Measurements from ENCODE around the gene APLN. TPM values are rescaled to one million over a fixed set of nuclear protein-coding genes. Genes with fewer than 3 reads are reported as not detected.

APLN gene
- total RNA-seq, 5 donors from 2014 or later (not counting 1 experiment from before 2014, with no cell fraction given): 0.06 TPM; not detected in 4

DNA sequence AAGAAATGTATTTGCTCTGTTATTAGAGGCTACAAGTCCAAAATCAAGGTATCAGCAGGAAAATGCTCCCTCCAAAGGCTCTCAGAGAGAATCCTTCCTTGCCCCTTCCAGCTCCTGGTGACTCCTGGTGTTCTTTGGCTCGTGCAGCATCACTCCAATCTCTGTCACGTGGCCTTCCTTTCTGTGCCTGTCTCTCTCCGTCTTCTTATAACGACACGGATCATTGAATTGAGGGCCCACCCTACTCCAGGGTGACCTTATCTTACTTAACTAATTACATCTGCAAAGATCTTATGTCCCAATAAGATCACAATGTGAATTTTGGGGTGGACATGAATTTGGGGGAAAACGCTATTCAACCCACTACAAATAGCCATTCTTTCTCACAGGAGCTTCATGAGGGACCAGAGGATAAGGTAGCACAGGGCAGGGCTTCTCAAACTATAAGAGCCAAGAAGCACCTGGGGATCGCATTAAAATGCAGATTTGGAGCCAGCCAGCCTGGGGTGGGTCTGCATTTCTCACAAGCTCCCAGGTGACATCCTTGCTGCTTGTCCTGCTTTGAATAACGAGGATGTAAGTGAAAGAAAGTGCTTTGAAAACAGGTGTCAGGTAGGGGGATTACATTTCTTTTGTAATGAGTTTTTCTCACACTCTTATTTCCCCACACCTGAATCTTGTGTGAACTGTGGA is 41.9 kb upstream of the APLN start:
- no peak overlapping the region for H3K27ac Mint-ChIP-seq
- H3K36me3 ChIP-seq (ENCODE audit: control insufficient read depth in 2 of 2, extremely low read depth in 1 of 2, insufficient read depth in 1 of 2, low read length in 1 of 2): no peaks in the 10 kb centered on the region
- H3K27me3 Mint-ChIP-seq: peaks cover 0 to 6% of the 10 kb centered on the region in 2 donors
- DNase-seq (no peak), ATAC-seq (replicated peaks in 1 of 4) (no peak)
- no peaks in the 10 kb centered on the region for H3K36me3 Mint-ChIP-seq
- H3K4me1 Mint-ChIP-seq: no peaks in the 10 kb centered on the region
- H3K27ac ChIP-seq (ENCODE audit: low read length): no peak overlapping the region
- no peak overlapping the region for H3K4me3 Mint-ChIP-seq
- ChIA-PET CTCF (no interaction called here), POLR2A (no interaction called here)
- H3K27me3 ChIP-seq (replicated peaks in 1 of 2; ENCODE audit: control insufficient read depth in 2 of 2, extremely low read depth in 1 of 2, insufficient read depth in 2 of 2, low read length in 1 of 2): no peaks in the 10 kb centered on the region
- H3K9me3 ChIP-seq: no peaks in the 10 kb centered on the region
- 83% methylated on average over 2 of the region's 8 CpGs for WGBS (ENCODE audit: insufficient coverage)
- H3K4me3 ChIP-seq (ENCODE audit: control insufficient read depth in 1 of 2, extremely low read depth in 1 of 2, low read length in 1 of 2): no peak overlapping the region
- H3K9me3 Mint-ChIP-seq: no peaks in the 10 kb centered on the region
- H3K4me1 ChIP-seq (ENCODE audit: control insufficient read depth in 1 of 2, extremely low read depth in 1 of 2, insufficient read depth in 2 of 2, low read length in 2 of 2): no peaks in the 10 kb centered on the region

DNA sequence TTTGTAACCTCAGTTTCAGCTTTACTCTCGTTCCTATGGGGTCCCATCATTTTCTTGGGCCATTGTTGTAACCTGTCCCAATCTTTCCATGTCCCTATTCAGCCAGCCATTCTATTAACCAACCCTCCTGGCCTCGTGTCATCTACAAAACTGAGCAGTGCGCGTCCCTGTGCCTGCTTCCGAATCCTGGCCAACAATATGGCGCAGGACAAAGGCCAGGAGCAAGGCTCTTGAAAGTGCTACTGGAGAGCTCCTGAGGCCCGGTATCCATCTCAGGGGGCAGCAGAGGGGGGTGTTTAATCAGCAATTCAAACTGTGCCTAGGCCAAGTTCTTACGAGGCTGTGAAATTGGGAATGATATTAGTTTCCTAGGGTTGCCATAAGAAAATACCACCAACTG is 41.2 kb upstream of the APLN start:
- peaks cover 0 to 6% of the 10 kb centered on the region in 2 donors for H3K27me3 Mint-ChIP-seq
- Histone ChIP-seq H3K36me3 (ENCODE audit: control insufficient read depth in 2 of 2, extremely low read depth in 1 of 2, insufficient read depth in 1 of 2, low read length in 1 of 2) (no peaks in the 10 kb centered on the region), H3K27me3 (replicated peaks in 1 of 2; ENCODE audit: control insufficient read depth in 2 of 2, extremely low read depth in 1 of 2, insufficient read depth in 2 of 2, low read length in 1 of 2) (no peaks in the 10 kb centered on the region), H3K4me1 (ENCODE audit: control insufficient read depth in 1 of 2, extremely low read depth in 1 of 2, insufficient read depth in 2 of 2, low read length in 2 of 2) (no peaks in the 10 kb centered on the region), H3K4me3 (ENCODE audit: control insufficient read depth in 1 of 2, extremely low read depth in 1 of 2, low read length in 1 of 2) (no peak overlapping the region), H3K27ac (ENCODE audit: low read length) (no peak overlapping the region), H3K9me3 (no peaks in the 10 kb centered on the region)
- ATAC-seq (replicated peaks in 1 of 4): no peak
- 100% methylated on average over 4 of the region's 8 CpGs for WGBS (ENCODE audit: insufficient coverage)
- H3K4me3 Mint-ChIP-seq: no peak overlapping the region
- ChIA-PET POLR2A (no interaction called here), CTCF (no interaction called here)
- no peak for DNase-seq
- no peaks in the 10 kb centered on the region for H3K4me1 Mint-ChIP-seq
- no peaks in the 10 kb centered on the region for H3K9me3 Mint-ChIP-seq
- no peak overlapping the region for H3K27ac Mint-ChIP-seq
- no peaks in the 10 kb centered on the region for H3K36me3 Mint-ChIP-seq

DNA sequence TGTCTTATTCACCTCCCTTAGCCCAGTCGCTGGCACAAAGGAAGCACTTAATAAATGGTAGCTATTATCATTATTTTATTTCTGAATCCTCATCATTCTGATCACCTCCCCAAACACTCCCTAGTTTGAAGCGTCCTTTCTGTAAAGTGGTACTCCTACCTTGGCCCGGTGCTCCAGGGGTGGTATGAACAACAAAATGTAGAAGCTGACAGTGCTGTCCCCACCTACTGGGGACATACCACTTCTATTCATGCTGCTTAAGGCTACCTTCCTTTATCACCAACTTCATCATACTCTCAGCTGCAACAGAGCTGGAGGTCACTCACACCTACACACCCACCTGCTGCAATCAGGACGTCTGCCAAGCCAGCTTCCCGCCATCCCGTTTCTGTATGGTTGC is 40.8 kb upstream of the APLN start:
- ATAC-seq (replicated peaks in 1 of 4): no peak
- CTCF ChIA-PET: no interaction called here
- WGBS (ENCODE audit: insufficient coverage): 83% methylated on average over 3 of the region's 6 CpGs
- no peaks in the 10 kb centered on the region for H3K36me3 ChIP-seq (ENCODE audit: control insufficient read depth in 2 of 2, extremely low read depth in 1 of 2, insufficient read depth in 1 of 2, low read length in 1 of 2)
- H3K27me3 ChIP-seq (replicated peaks in 1 of 2; ENCODE audit: control insufficient read depth in 2 of 2, extremely low read depth in 1 of 2, insufficient read depth in 2 of 2, low read length in 1 of 2): no peaks in the 10 kb centered on the region
- DNase-seq: no peak
- Mint-ChIP-seq H3K27ac (no peak overlapping the region), H3K4me3 (no peak overlapping the region), H3K36me3 (no peaks in the 10 kb centered on the region), H3K4me1 (no peaks in the 10 kb centered on the region), H3K27me3 (peaks cover 0 to 6% of the 10 kb centered on the region in 2 donors), H3K9me3 (no peaks in the 10 kb centered on the region)
- POLR2A ChIA-PET: no interaction called here
- H3K27ac ChIP-seq (ENCODE audit: low read length): no peak overlapping the region
- H3K4me1 ChIP-seq (ENCODE audit: control insufficient read depth in 1 of 2, extremely low read depth in 1 of 2, insufficient read depth in 2 of 2, low read length in 2 of 2): no peaks in the 10 kb centered on the region
- H3K4me3 ChIP-seq (ENCODE audit: control insufficient read depth in 1 of 2, extremely low read depth in 1 of 2, low read length in 1 of 2): no peak overlapping the region
- no peaks in the 10 kb centered on the region for H3K9me3 ChIP-seq

DNA sequence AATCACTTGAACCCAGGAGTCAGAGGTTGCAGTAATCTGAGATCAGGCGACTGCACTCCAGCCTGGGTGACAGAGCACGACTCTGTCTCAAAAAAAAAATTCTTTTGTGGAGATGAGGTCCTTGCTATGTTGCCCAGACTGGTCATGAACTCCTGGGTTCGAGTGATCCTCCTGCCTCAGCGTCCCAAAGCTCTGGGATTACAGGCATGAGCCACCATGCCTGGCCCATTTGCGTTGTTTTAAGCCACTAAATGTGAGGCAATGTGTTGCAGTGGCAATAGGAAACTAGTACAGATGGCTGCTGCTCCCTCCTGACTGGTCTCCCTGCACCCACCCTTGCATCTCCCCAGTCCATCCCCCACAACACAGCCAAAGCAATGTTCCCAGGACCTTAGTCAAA is 40.0 kb upstream of the APLN start:
- H3K36me3 Mint-ChIP-seq: no peaks in the 10 kb centered on the region

DNA sequence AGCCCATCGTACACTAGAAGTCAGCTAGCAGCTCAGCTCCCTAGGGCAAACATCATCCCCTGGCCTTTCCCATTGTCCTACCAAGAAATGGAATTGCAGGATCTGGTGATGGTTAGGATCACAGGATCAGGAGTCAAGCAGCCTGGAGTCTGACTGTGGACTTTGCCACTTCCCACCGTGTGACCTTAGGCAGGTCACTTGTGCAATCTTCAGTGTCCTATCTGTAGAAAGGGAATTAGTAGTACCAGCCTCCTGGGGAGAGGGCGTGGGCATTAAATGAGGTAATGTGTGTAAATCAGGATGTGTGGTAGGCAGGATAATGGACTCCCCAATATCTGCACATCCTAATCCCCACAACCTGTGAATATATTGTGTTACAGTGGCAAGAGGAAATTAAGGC is 38.6 kb upstream of the APLN start:
- Mint-ChIP-seq H3K27me3 (peaks cover 0 to 6% of the 10 kb centered on the region in 2 donors), H3K9me3 (no peaks in the 10 kb centered on the region), H3K4me3 (no peak overlapping the region), H3K36me3 (no peaks in the 10 kb centered on the region), H3K27ac (no peak overlapping the region), H3K4me1 (no peaks in the 10 kb centered on the region)
- CTCF ChIA-PET: interaction anchor here in 1 of 2 donors (0.6 kb wide), 1 partner anchor 192 kb away, joined by 4 read pairs; no protein-coding TSS in a partner anchor
- no peak overlapping the region for H3K4me3 ChIP-seq (ENCODE audit: control insufficient read depth in 1 of 2, extremely low read depth in 1 of 2, low read length in 1 of 2)
- no peak for ATAC-seq (replicated peaks in 1 of 4)
- H3K4me1 ChIP-seq (ENCODE audit: control insufficient read depth in 1 of 2, extremely low read depth in 1 of 2, insufficient read depth in 2 of 2, low read length in 2 of 2): no peaks in the 10 kb centered on the region
- POLR2A ChIA-PET: no interaction called here
- DNase-seq: no peak
- no CpG with 5 or more reads among the region's 3 CpGs for WGBS (ENCODE audit: insufficient coverage)
- no peaks in the 10 kb centered on the region for H3K9me3 ChIP-seq
- H3K27ac ChIP-seq (ENCODE audit: low read length): no peak overlapping the region
- H3K36me3 ChIP-seq (ENCODE audit: control insufficient read depth in 2 of 2, extremely low read depth in 1 of 2, insufficient read depth in 1 of 2, low read length in 1 of 2): no peaks in the 10 kb centered on the region
- no peaks in the 10 kb centered on the region for H3K27me3 ChIP-seq (replicated peaks in 1 of 2; ENCODE audit: control insufficient read depth in 2 of 2, extremely low read depth in 1 of 2, insufficient read depth in 2 of 2, low read length in 1 of 2)

More for the DNA sequence above, 40.0 kb upstream of the APLN start:
- no peak for ATAC-seq (replicated peaks in 1 of 4)
- Histone ChIP-seq H3K27me3 (replicated peaks in 1 of 2; ENCODE audit: control insufficient read depth in 2 of 2, extremely low read depth in 1 of 2, insufficient read depth in 2 of 2, low read length in 1 of 2) (no peaks in the 10 kb centered on the region), H3K36me3 (ENCODE audit: control insufficient read depth in 2 of 2, extremely low read depth in 1 of 2, insufficient read depth in 1 of 2, low read length in 1 of 2) (no peaks in the 10 kb centered on the region), H3K4me1 (ENCODE audit: control insufficient read depth in 1 of 2, extremely low read depth in 1 of 2, insufficient read depth in 2 of 2, low read length in 2 of 2) (no peaks in the 10 kb centered on the region), H3K27ac (ENCODE audit: low read length) (no peak overlapping the region), H3K9me3 (no peaks in the 10 kb centered on the region), H3K4me3 (ENCODE audit: control insufficient read depth in 1 of 2, extremely low read depth in 1 of 2, low read length in 1 of 2) (no peak overlapping the region)
- no peak overlapping the region for H3K27ac Mint-ChIP-seq
- WGBS (ENCODE audit: insufficient coverage): 80% methylated on average over 1 of the region's 5 CpGs
- H3K4me3 Mint-ChIP-seq: no peak overlapping the region
- ChIA-PET POLR2A (interaction anchor here (0.6 to 0.7 kb wide), 2 partner anchors 48 to 61 kb away, joined by 3 to 4 read pairs; no protein-coding TSS in a partner anchor), CTCF (no interaction called here)
- peaks cover 0 to 6% of the 10 kb centered on the region in 2 donors for H3K27me3 Mint-ChIP-seq
- DNase-seq: no peak
- no peaks in the 10 kb centered on the region for H3K4me1 Mint-ChIP-seq
- H3K9me3 Mint-ChIP-seq: no peaks in the 10 kb centered on the region

DNA sequence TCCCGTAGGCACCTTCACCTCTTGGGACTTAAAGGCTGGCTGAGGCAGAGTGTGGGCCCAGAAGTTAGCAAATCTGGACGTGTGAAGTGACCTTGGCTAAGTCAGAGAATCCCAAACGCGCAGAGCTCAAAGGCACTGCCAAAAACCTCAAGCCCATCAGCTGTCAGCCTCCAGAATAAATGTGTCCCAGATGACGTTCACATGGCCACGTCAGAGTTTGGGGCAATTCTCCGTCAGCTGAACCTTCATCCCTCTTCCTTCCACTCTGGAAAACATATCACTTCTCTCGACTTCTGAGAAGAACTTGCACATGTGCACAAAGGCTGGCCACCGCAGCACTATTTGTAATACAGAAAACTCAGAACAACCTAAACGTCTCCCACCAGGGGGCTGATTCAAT is 35.7 kb upstream of the APLN start:
- Histone ChIP-seq H3K36me3 (ENCODE audit: control insufficient read depth in 2 of 2, extremely low read depth in 1 of 2, insufficient read depth in 1 of 2, low read length in 1 of 2) (no peaks in the 10 kb centered on the region), H3K9me3 (no peaks in the 10 kb centered on the region), H3K4me3 (ENCODE audit: control insufficient read depth in 1 of 2, extremely low read depth in 1 of 2, low read length in 1 of 2) (no peak overlapping the region), H3K27ac (ENCODE audit: low read length) (no peak overlapping the region), H3K27me3 (replicated peaks in 1 of 2; ENCODE audit: control insufficient read depth in 2 of 2, extremely low read depth in 1 of 2, insufficient read depth in 2 of 2, low read length in 1 of 2) (no peaks in the 10 kb centered on the region), H3K4me1 (ENCODE audit: control insufficient read depth in 1 of 2, extremely low read depth in 1 of 2, insufficient read depth in 2 of 2, low read length in 2 of 2) (no peaks in the 10 kb centered on the region)
- Mint-ChIP-seq H3K9me3 (no peaks in the 10 kb centered on the region), H3K4me1 (no peaks in the 10 kb centered on the region), H3K27ac (no peak overlapping the region), H3K27me3 (peaks cover 0 to 13% of the 10 kb centered on the region in 2 donors), H3K36me3 (no peaks in the 10 kb centered on the region), H3K4me3 (no peak overlapping the region)
- CTCF ChIA-PET: no interaction called here
- ATAC-seq (replicated peaks in 1 of 4) (no peak), DNase-seq (no peak)
- POLR2A ChIA-PET: no interaction called here
- WGBS (ENCODE audit: insufficient coverage): 81% methylated on average over 7 of the region's 10 CpGs

DNA sequence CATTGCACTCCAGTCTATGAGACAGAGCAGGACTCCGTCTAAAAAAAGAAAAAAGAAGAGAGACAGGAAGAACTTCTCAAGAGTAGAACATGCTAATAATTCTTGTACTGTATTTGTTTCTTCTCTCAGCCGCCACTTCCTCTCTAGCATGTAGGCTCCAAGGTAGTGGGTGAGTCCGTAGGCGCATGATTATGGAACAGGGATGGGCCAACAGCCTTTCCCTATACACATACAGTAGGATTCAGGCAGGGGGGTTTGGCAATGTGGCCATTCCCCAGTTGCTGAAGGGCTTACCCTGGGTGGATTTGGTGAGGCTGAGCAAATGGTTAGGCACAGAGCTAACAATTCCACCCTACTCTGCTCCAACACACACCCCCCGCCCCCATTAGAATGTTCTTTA is 35.0 kb upstream of the APLN start:
- Mint-ChIP-seq H3K27me3 (peaks cover 0 to 15% of the 10 kb centered on the region in 2 donors), H3K27ac (no peak overlapping the region), H3K36me3 (no peaks in the 10 kb centered on the region), H3K9me3 (no peaks in the 10 kb centered on the region), H3K4me1 (no peaks in the 10 kb centered on the region), H3K4me3 (no peak overlapping the region)
- H3K36me3 ChIP-seq (ENCODE audit: control insufficient read depth in 2 of 2, extremely low read depth in 1 of 2, insufficient read depth in 1 of 2, low read length in 1 of 2): no peaks in the 10 kb centered on the region
- no peaks in the 10 kb centered on the region for H3K4me1 ChIP-seq (ENCODE audit: control insufficient read depth in 1 of 2, extremely low read depth in 1 of 2, insufficient read depth in 2 of 2, low read length in 2 of 2)
- H3K27me3 ChIP-seq (replicated peaks in 1 of 2; ENCODE audit: control insufficient read depth in 2 of 2, extremely low read depth in 1 of 2, insufficient read depth in 2 of 2, low read length in 1 of 2): no peaks in the 10 kb centered on the region
- H3K27ac ChIP-seq (ENCODE audit: low read length): no peak overlapping the region
- no peak for DNase-seq
- ATAC-seq (replicated peaks in 1 of 4): no peak
- no peak overlapping the region for H3K4me3 ChIP-seq (ENCODE audit: control insufficient read depth in 1 of 2, extremely low read depth in 1 of 2, low read length in 1 of 2)
- H3K9me3 ChIP-seq: no peaks in the 10 kb centered on the region
- WGBS (ENCODE audit: insufficient coverage): no CpG with 5 or more reads among the region's 5 CpGs
- POLR2A ChIA-PET: no interaction called here
- CTCF ChIA-PET: no interaction called here
